Panc1 (cell line): ENCODE data around the gene JMJD4. TPM values are rescaled to one million over a fixed set of nuclear protein-coding genes. Genes with fewer than 3 reads are reported as not detected.
A peak's percentile ranks its signal among the peaks of the same experiment; 100 is the strongest.

Source experiments
- ATAC-seq: fragments of 200-7000 bp; cut with Tn5 transposase; 2 replicates; pipeline ENCODE4 v1.9.1; 2020; ENCODE audit warnings: mild to moderate bottlenecking, moderate library complexity
- BruUV-seq: library from RNA; stranded (reverse); fragments of 400-500 nt; replicated peaks from 2 replicates; lab custom pipeline; 2021; lab: Mats Ljungman, UMichigan
- CTCF ChIA-PET: fragments of 300-600 bp; sonication (Branson Sonifier 250); formaldehyde crosslinking; loops from one replicate; lab custom pipeline; 2022; ENCODE audit warnings: antibody characterized with exemption; lab: Charles Lee
- POLR2A ChIA-PET: fragments of 300-600 bp; sonication (Branson Sonifier 250); formaldehyde crosslinking; loops from one replicate; lab custom pipeline; 2022; ENCODE audit warnings: antibody characterized with exemption; lab: Charles Lee
- DNase-seq: peaks from one replicate; pipeline ENCODE4 v3.0.0-alpha.2; 2010; ENCODE audit warnings: low read depth, low spot score
- H3K27ac ChIP-seq: 2 replicates; pipeline ENCODE4 v1.5.1; 2011; ENCODE audit warnings: mild to moderate bottlenecking, low read length, inconsistent platforms
- H3K27me3 ChIP-seq: fragments of 200-500 bp; sonication (Bioruptor generic); 2 replicates; pipeline ENCODE4 v1.6.0; 2014; ENCODE audit warnings: low read length, inconsistent platforms; ENCODE audit not compliant: control insufficient read depth, insufficient read depth
- H3K36me3 ChIP-seq: fragments of 200-500 bp; sonication (Bioruptor generic); 2 replicates; pipeline ENCODE4 v1.5.1; 2014; ENCODE audit warnings: inconsistent platforms, mild to moderate bottlenecking, low read length, moderate library complexity; ENCODE audit not compliant: control insufficient read depth, insufficient read depth
- H3K4me1 ChIP-seq: 2 replicates; pipeline ENCODE4 v1.5.1; 2011; ENCODE audit warnings: inconsistent platforms, mild to moderate bottlenecking, low read length, moderate library complexity; ENCODE audit not compliant: control insufficient read depth, insufficient read depth
- H3K4me3 ChIP-seq, 2 experiments: 2 replicates each; pipeline ENCODE4 v1.5.1; 2011 to 2012; ENCODE audit warnings: low read depth in 2 of 2, low read length in 2 of 2, mild to moderate bottlenecking in 2 of 2, inconsistent platforms in 1 of 2, moderate library complexity in 1 of 2
- H3K9me3 ChIP-seq: fragments of 200-500 bp; sonication (Bioruptor generic); 2 replicates; pipeline ENCODE4 v1.5.1; 2014; ENCODE audit warnings: low read depth, mild to moderate bottlenecking, inconsistent platforms, low read length, moderate library complexity; ENCODE audit not compliant: control insufficient read depth, insufficient read depth
- POLR2AphosphoS5 ChIP-seq: IDR thresholded peaks from 2 replicates; pipeline ENCODE4 v1.6.1; 2012; ENCODE audit warnings: mild to moderate bottlenecking, low read depth, low read length, moderate library complexity
- SIN3A ChIP-seq: IDR thresholded peaks from 2 replicates; pipeline ENCODE4 v1.6.1; 2012; ENCODE audit warnings: low read depth, mild to moderate bottlenecking, low read length, moderate library complexity, borderline replicate concordance; ENCODE audit not compliant: insufficient read depth
- TCF7L2 ChIP-seq: IDR thresholded peaks from 2 replicates; pipeline ENCODE4 v1.6.1; 2011; ENCODE audit warnings: mild to moderate bottlenecking, low read depth, low read length, inconsistent platforms
- in situ Hi-C: cut with HindIII; loops from 2 replicates; pipeline ENCODE4 v1.10.0; 2016; ENCODE audit warnings: low sequenced_read_pairs, low pct_unique_long_range_greater_than_20kb
- intact Hi-C: fragments of 100-400 bp; cut with micrococcal nuclease; formaldehyde crosslinking; loops from one replicate; pipeline ENCODE4 v1.10.0; 2022; ENCODE audit not compliant: unreplicated experiment
- total RNA-seq: library from RNA; stranded (reverse); gene quantifications from one replicate; pipeline ENCODE4 v1.2.1, GENCODE V29; 2021; ENCODE audit not compliant: unreplicated experiment
- TF ChIP-seq, protein P1 (sequence below), 2 experiments: IDR thresholded peaks; 2 replicates each; pipeline ENCODE4 v1.6.1; 2011 to 2012; ENCODE audit warnings: low read depth in 2 of 2, control low read depth in 1 of 2, low read length in 1 of 2, mild to moderate bottlenecking in 1 of 2, moderate library complexity in 1 of 2; ENCODE audit not compliant: insufficient read depth in 1 of 2
- TF ChIP-seq, protein P2 (sequence below): fragments of 450-650 bp; IDR thresholded peaks from 2 replicates; pipeline ENCODE4 v1.5.1; 2017; ENCODE audit warnings: mild to moderate bottlenecking

Gene JMJD4
- total RNA-seq, 1 experiment from 2014 or later = 27.7 TPM

DNA sequence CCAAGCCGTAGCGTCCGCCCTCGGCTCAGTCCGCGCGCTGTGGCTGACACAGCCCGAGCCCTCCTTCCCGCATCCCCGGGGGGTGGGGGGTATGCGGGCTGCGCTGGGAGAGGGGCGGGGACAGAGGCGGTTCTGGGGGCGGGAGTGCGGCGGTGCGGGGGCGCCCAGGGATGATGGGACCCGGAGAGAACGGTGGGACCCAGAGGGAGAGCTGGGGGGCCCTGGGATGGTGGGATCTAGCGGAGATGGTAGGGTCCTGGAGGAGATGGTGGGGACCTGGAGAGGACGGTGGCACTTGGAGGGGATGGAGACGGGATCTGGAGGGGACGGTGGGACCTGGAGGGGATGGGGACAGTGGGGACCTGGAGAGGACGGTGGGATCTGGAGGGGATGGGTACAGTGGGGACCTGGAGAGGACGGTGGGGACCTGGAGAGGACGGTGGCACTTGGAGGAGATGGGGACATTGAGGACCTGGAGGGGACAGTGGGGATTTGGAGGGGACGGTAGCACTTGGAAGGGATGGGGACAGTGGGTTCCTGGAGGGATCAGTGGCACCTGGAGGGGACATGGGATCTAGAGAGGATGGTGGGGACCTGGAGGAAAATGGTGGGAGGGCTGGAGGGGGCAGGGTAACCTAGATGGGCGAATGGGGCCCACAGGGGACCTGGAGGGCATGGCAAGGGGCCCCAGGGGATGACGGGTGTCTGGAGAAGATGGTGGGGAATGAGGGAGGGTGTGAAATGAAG lies 610 bp upstream of the JMJD4 start:
- intact Hi-C loops (no loop called here), in situ Hi-C loops (no loop called here)
- no peak for DNase-seq
- ATAC-seq = no peak; the same call in 1 of the 2 replicates
- TF ChIP-seq, protein P1, sequence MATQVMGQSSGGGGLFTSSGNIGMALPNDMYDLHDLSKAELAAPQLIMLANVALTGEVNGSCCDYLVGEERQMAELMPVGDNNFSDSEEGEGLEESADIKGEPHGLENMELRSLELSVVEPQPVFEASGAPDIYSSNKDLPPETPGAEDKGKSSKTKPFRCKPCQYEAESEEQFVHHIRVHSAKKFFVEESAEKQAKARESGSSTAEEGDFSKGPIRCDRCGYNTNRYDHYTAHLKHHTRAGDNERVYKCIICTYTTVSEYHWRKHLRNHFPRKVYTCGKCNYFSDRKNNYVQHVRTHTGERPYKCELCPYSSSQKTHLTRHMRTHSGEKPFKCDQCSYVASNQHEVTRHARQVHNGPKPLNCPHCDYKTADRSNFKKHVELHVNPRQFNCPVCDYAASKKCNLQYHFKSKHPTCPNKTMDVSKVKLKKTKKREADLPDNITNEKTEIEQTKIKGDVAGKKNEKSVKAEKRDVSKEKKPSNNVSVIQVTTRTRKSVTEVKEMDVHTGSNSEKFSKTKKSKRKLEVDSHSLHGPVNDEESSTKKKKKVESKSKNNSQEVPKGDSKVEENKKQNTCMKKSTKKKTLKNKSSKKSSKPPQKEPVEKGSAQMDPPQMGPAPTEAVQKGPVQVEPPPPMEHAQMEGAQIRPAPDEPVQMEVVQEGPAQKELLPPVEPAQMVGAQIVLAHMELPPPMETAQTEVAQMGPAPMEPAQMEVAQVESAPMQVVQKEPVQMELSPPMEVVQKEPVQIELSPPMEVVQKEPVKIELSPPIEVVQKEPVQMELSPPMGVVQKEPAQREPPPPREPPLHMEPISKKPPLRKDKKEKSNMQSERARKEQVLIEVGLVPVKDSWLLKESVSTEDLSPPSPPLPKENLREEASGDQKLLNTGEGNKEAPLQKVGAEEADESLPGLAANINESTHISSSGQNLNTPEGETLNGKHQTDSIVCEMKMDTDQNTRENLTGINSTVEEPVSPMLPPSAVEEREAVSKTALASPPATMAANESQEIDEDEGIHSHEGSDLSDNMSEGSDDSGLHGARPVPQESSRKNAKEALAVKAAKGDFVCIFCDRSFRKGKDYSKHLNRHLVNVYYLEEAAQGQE (IDR thresholded peaks at IDR 0.05; ENCODE audit: insufficient read depth in 1 of 2, low read depth in 2 of 2, low read length in 1 of 2) = no peak
- TF ChIP-seq SIN3A = no peak; the same call in 1 of the 2 replicates
- TF ChIP-seq TCF7L2 = no peak
- TF ChIP-seq, protein P2, sequence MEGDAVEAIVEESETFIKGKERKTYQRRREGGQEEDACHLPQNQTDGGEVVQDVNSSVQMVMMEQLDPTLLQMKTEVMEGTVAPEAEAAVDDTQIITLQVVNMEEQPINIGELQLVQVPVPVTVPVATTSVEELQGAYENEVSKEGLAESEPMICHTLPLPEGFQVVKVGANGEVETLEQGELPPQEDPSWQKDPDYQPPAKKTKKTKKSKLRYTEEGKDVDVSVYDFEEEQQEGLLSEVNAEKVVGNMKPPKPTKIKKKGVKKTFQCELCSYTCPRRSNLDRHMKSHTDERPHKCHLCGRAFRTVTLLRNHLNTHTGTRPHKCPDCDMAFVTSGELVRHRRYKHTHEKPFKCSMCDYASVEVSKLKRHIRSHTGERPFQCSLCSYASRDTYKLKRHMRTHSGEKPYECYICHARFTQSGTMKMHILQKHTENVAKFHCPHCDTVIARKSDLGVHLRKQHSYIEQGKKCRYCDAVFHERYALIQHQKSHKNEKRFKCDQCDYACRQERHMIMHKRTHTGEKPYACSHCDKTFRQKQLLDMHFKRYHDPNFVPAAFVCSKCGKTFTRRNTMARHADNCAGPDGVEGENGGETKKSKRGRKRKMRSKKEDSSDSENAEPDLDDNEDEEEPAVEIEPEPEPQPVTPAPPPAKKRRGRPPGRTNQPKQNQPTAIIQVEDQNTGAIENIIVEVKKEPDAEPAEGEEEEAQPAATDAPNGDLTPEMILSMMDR = no peak
- no peak for TF ChIP-seq POLR2AphosphoS5
- peak overlapping the region; percentile 78 for H3K27ac ChIP-seq
- H3K27me3 ChIP-seq = no peaks in the 10 kb centered on the region
- H3K4me3 ChIP-seq = peak overlapping the region; percentile 80 to 91
- peaks cover 14% of the 10 kb centered on the region for H3K4me1 ChIP-seq
- POLR2A ChIA-PET = interaction anchor here (0.6 kb wide), 1 partner anchor 382 kb away, joined by 3 read pairs; no protein-coding TSS in a partner anchor
- H3K36me3 ChIP-seq = peaks cover 3% of the 10 kb centered on the region
- H3K9me3 ChIP-seq = no peaks in the 10 kb centered on the region
- no TSS peak for BruUV-seq
- CTCF ChIA-PET = interaction anchor here (0.6 kb wide), 1 partner anchor 779 kb away, joined by 3 read pairs; no protein-coding TSS in a partner anchor

DNA sequence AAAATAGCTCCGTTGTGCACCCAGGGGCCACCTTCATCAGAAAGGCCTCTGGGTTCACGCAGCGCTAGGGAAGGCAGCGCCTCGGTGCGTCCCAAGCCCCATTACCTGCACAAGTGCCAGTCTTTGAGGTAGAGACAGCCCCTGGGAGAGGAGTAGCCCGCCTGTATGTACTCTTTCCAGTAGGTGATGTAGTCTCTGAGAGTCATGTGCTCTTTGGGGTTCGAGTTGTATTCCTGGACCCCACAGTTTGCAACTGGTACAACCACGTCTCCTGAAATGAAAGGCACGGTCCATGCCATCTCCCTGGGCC lies 601 bp downstream of the JMJD4 start:
- ATAC-seq (no peak), DNase-seq (no peak)
- Histone ChIP-seq H3K36me3 (peaks cover 3% of the 10 kb centered on the region), H3K9me3 (no peaks in the 10 kb centered on the region), H3K4me3 (peak overlapping the region; percentile 80 to 91), H3K4me1 (peaks cover 26% of the 10 kb centered on the region), H3K27me3 (no peaks in the 10 kb centered on the region), H3K27ac (peak overlapping the region; percentile 93)
- ChIA-PET CTCF (no interaction called here), POLR2A (interaction anchor here (0.5 kb wide), 1 partner anchor 10 kb away, joined by 5 read pairs; no protein-coding TSS in a partner anchor)
- no peak for TF ChIP-seq POLR2AphosphoS5
- TF ChIP-seq, protein P1 (IDR thresholded peaks at IDR 0.05; ENCODE audit: insufficient read depth in 1 of 2, low read depth in 2 of 2, low read length in 1 of 2) = no peak
- TF ChIP-seq, protein P2 = no peak
- TF ChIP-seq SIN3A = no peak
- no peak for TF ChIP-seq TCF7L2
- intact Hi-C loops (no loop called here), in situ Hi-C loops (no loop called here)
- BruUV-seq = no TSS peak
